B cell (primary cell): Measurements from ENCODE around the gene PGBD5. TPM values are rescaled to one million over a fixed set of nuclear protein-coding genes. Genes with fewer than 3 reads are reported as not detected.

Experiments
- ATAC-seq: fragments of 200-7000 bp; cut with Tn5 transposase; one replicate; pipeline ENCODE4 v1.10.0; 2021; ENCODE audit warnings: low read depth, mild to moderate bottlenecking, moderate number of reproducible peaks, moderate library complexity
- CTCF ChIA-PET: fragments of 350-600 bp; sonication (Branson Sonifier 250); formaldehyde crosslinking; loops from one replicate; lab custom pipeline; 2021; ENCODE audit warnings: antibody characterized with exemption, inconsistent platforms; lab: Charles Lee
- POLR2A ChIA-PET: fragments of 350-600 bp; sonication (Branson Sonifier 250); formaldehyde crosslinking; loops from one replicate; lab custom pipeline; 2021; ENCODE audit warnings: antibody characterized with exemption; lab: Charles Lee
- DNase-seq: peaks from one replicate; pipeline ENCODE4 v3.0.0; 2013
- H2AFZ ChIP-seq: 2 replicates; pipeline ENCODE4 v1.6.1; 2012; ENCODE audit warnings: mild to moderate bottlenecking, low read depth, low read length; ENCODE audit not compliant: insufficient read depth, poor library complexity, severe bottlenecking
- H3K27ac ChIP-seq, 2 donors: 1 replicate in 1 of 2; 2 replicates in 1 of 2; pipeline ENCODE4 v1.5.1; 2012 to 2013; ENCODE audit warnings: low read length in 2 of 2, mild to moderate bottlenecking in 2 of 2, moderate library complexity in 1 of 2
- H3K27me3 ChIP-seq, 4 experiments: fragments of 200-600 bp in 1 of 4; sonication (generic) in 1 of 4; replicated peaks in 1 of 4; 1 replicate in 2 of 4; 2 replicates in 2 of 4; pipeline versions ENCODE4 v1.6.1 to v1.7.0; 2013 to 2016; ENCODE audit warnings: low read length in 3 of 4, mild to moderate bottlenecking in 2 of 4, mixed read lengths in 1 of 4, moderate library complexity in 1 of 4; ENCODE audit not compliant: insufficient read depth in 4 of 4, control insufficient read depth in 3 of 4; ENCODE audit errors: control extremely low read depth in 1 of 4
- H3K36me3 ChIP-seq, 2 experiments: replicated peaks in 1 of 2; 1 replicate in 1 of 2; 2 replicates in 1 of 2; pipeline versions ENCODE4 v1.6.1 to v1.7.1; 2013; ENCODE audit warnings: low read length in 1 of 2; ENCODE audit not compliant: insufficient read depth in 2 of 2, control insufficient read depth in 1 of 2; ENCODE audit errors: control extremely low read depth in 1 of 2, extremely low read depth in 1 of 2
- H3K4me1 ChIP-seq, 2 donors: fragments of 200-600 bp in 1 of 2; sonication (generic) in 1 of 2; 1 replicate in 1 of 2; 2 replicates in 1 of 2; pipeline versions ENCODE4 v1.5.1 to v1.6.1; 2013 to 2017; ENCODE audit warnings: low read length in 2 of 2; ENCODE audit not compliant: control insufficient read depth in 2 of 2, insufficient read depth in 2 of 2
- H3K4me2 ChIP-seq: replicated peaks from 2 replicates; pipeline ENCODE3; 2012; ENCODE audit warnings: mild to moderate bottlenecking, low read depth, low read length; ENCODE audit not compliant: poor library complexity, severe bottlenecking
- H3K4me3 ChIP-seq, 5 experiments: fragments of 200-600 bp in 1 of 5; sonication (generic) in 1 of 5; 1 replicate in 3 of 5; 2 replicates in 2 of 5; pipeline versions ENCODE4 v1.5.1 to v1.7.0; 2011 to 2016; ENCODE audit warnings: low read length in 4 of 5, mild to moderate bottlenecking in 4 of 5, low read depth in 2 of 5, control low read depth in 1 of 5, moderate library complexity in 1 of 5; ENCODE audit not compliant: insufficient read depth in 1 of 5; ENCODE audit errors: control extremely low read depth in 1 of 5, extremely low read depth in 1 of 5
- H3K79me2 ChIP-seq: fragments of 200-600 bp; sonication (generic); one replicate; pipeline ENCODE4 v1.6.0; 2016; ENCODE audit warnings: low read length; ENCODE audit not compliant: control insufficient read depth, insufficient read depth
- H3K9ac ChIP-seq: fragments of 200-600 bp; sonication (generic); 2 replicates; pipeline ENCODE4 v1.6.1; 2017; ENCODE audit warnings: mild to moderate bottlenecking, low read length, moderate library complexity
- H3K9me3 ChIP-seq, 3 donors: one replicate each; pipeline versions ENCODE4 v1.6.1 to v1.7.1; 2013; ENCODE audit warnings: low read length in 2 of 3; ENCODE audit not compliant: control insufficient read depth in 2 of 3, insufficient read depth in 1 of 3; ENCODE audit errors: control extremely low read depth in 1 of 3
- H4K20me1 ChIP-seq: 2 replicates; pipeline ENCODE4 v1.6.0; 2012; ENCODE audit warnings: mild to moderate bottlenecking, low read length; ENCODE audit not compliant: insufficient read depth, control insufficient read depth, poor library complexity, severe bottlenecking
- H3K27ac Mint-ChIP-seq: one replicate; pipeline ENCODE4 v1.8.0; 2021; ENCODE audit warnings: mixed read lengths
- H3K27me3 Mint-ChIP-seq: one replicate; pipeline ENCODE4 v1.8.0; 2021; ENCODE audit warnings: mixed read lengths
- H3K4me1 Mint-ChIP-seq: one replicate; pipeline ENCODE4 v1.8.0; 2021; ENCODE audit warnings: mixed read lengths
- H3K4me3 Mint-ChIP-seq: one replicate; pipeline ENCODE4 v1.8.0; 2021; ENCODE audit warnings: mixed read lengths
- H3K9me3 Mint-ChIP-seq: one replicate; pipeline ENCODE4 v1.8.0; 2022; ENCODE audit warnings: mixed read lengths; ENCODE audit not compliant: insufficient read depth
- EZH2 ChIP-seq: IDR thresholded peaks from 2 replicates; pipeline ENCODE4 v1.6.1; 2012; ENCODE audit warnings: borderline replicate concordance, low read depth, mild to moderate bottlenecking, moderate library complexity, low read length; ENCODE audit not compliant: insufficient read depth, poor library complexity, severe bottlenecking
- WGBS: methylation state at CpG from one replicate; pipeline ENCODE4 v1.1.5; 2013; ENCODE audit warnings: missing lambda C conversion rate; ENCODE audit not compliant: insufficient coverage; 5-methylcytosine and 5-hydroxymethylcytosine counted together
- intact Hi-C: fragments of 100-400 bp; cut with micrococcal nuclease; formaldehyde crosslinking; loops from one replicate; pipeline ENCODE4 v1.10.0; 2022
- polyA plus RNA-seq: library from polyadenylated mRNA; depleted of rRNA; stranded (reverse); fragments of >200 nt; gene quantifications from 2 replicates; pipeline ENCODE4 v1.2.3, GENCODE V29; 2012
- total RNA-seq, 2 donors: library from RNA; stranded (reverse); fragments of 120-200 nt in 1 of 2; gene quantifications; 1 replicate in 1 of 2; 2 replicates in 1 of 2; pipeline versions ENCODE4 v1.2.3 to v1.2.4, GENCODE V29; 2013 to 2022
- TF ChIP-seq, protein P1 (sequence below): fragments of 200-600 bp; IDR thresholded peaks from one replicate; pipeline ENCODE4 v1.8.0; 2022; ENCODE audit warnings: antibody characterized with exemption, mild to moderate bottlenecking

PGBD5 gene
- total and polyA plus RNA-seq, 2 donors (not counting 1 experiment from before 2014, with no cell fraction given) = 0.07 TPM; not detected in 1

DNA sequence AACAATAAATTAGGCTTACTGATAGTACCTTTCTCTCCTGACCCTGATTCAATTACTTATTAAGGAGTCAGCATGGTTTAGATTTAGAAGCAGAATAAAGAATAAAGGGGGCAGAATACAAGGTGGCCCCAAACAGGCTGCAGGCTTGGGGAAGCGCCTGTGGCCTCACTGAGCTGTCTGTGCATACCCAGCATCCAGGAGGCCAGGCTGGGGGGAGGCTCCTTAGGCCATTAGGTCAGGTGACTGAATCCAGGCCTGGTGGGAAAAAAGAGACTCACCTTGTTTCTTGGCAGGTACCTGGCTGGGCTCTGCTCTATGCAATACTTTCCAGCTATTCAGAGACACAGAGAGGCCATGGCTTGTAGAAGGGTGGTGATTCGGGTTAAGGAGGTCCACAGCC, 38.8 kb downstream of the PGBD5 start:
- Histone ChIP-seq H3K9ac (no peak overlapping the region), H3K4me3 (no peak overlapping the region), H3K4me2 (no peak overlapping the region), H4K20me1 (no peaks in the 10 kb centered on the region), H3K36me3 (no peaks in the 10 kb centered on the region), H3K27ac (no peak overlapping the region), H3K79me2 (no peaks in the 10 kb centered on the region), H2AFZ (no peak overlapping the region), H3K9me3 (no peaks in the 10 kb centered on the region), H3K4me1 (no peaks in the 10 kb centered on the region), H3K27me3 (peaks cover 0 to 18% (median 0%) of the 10 kb centered on the region in 4 experiments)
- Mint-ChIP-seq H3K4me1 (no peaks in the 10 kb centered on the region), H3K27ac (no peak overlapping the region), H3K9me3 (no peaks in the 10 kb centered on the region), H3K27me3 (peaks cover 22% of the 10 kb centered on the region), H3K4me3 (no peak overlapping the region)
- no peak for DNase-seq
- intact Hi-C loops = no loop called here
- POLR2A ChIA-PET = no interaction called here
- ATAC-seq = no peak
- CTCF ChIA-PET = no interaction called here
- 83% methylated on average over 1 of the region's 2 CpGs for WGBS
- TF ChIP-seq, protein P1, sequence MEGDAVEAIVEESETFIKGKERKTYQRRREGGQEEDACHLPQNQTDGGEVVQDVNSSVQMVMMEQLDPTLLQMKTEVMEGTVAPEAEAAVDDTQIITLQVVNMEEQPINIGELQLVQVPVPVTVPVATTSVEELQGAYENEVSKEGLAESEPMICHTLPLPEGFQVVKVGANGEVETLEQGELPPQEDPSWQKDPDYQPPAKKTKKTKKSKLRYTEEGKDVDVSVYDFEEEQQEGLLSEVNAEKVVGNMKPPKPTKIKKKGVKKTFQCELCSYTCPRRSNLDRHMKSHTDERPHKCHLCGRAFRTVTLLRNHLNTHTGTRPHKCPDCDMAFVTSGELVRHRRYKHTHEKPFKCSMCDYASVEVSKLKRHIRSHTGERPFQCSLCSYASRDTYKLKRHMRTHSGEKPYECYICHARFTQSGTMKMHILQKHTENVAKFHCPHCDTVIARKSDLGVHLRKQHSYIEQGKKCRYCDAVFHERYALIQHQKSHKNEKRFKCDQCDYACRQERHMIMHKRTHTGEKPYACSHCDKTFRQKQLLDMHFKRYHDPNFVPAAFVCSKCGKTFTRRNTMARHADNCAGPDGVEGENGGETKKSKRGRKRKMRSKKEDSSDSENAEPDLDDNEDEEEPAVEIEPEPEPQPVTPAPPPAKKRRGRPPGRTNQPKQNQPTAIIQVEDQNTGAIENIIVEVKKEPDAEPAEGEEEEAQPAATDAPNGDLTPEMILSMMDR = no peak
- no peak for TF ChIP-seq EZH2

DNA sequence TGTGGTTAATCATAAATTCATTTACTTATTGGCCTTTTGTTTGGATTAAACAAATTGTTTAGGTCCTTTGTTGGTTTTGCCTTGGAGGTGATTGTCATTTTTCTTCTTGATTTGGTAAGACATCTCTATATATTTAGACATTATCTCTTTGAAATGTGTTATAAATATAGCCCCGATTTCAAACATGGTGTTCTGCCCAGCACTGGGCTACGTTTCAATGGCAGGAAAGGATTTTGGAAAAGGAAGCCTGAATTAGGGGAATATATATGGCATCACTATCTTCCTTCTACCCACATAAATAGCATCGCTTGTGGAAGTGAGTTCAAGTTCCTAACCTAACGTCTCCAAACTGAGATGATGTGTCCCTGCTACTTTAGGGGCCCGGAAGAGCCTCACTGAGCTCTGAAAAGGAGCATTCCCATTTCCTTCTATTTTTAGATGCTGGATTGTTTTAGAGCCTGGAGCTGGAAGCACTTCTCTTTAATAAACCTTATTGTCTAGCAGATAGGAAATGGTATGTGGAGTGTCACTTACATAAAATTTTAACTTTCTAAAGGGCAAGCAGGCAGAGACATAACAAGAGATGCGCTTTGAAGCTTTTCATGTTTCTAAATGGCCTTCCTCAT, 39.4 kb downstream of the PGBD5 start:
- no peaks in the 10 kb centered on the region for H3K36me3 ChIP-seq
- no peak for ATAC-seq
- no peak overlapping the region for H3K4me3 Mint-ChIP-seq
- 100% methylated on average over 1 of the region's 6 CpGs for WGBS
- H2AFZ ChIP-seq = no peak overlapping the region
- H3K9me3 Mint-ChIP-seq = no peaks in the 10 kb centered on the region
- no peaks in the 10 kb centered on the region for H3K79me2 ChIP-seq
- peaks cover 22% of the 10 kb centered on the region for H3K27me3 Mint-ChIP-seq
- CTCF ChIA-PET = no interaction called here
- H3K27ac ChIP-seq = no peak overlapping the region
- no peaks in the 10 kb centered on the region for H3K4me1 Mint-ChIP-seq
- H3K27ac Mint-ChIP-seq = no peak overlapping the region
- peaks cover 0 to 15% (median 0%) of the 10 kb centered on the region in 4 experiments for H3K27me3 ChIP-seq
- H4K20me1 ChIP-seq = no peaks in the 10 kb centered on the region
- no peaks in the 10 kb centered on the region for H3K4me1 ChIP-seq
- H3K4me2 ChIP-seq = no peak overlapping the region
- peaks cover 0 to 3% (median 0%) of the 10 kb centered on the region in 3 donors for H3K9me3 ChIP-seq
- H3K9ac ChIP-seq = no peak overlapping the region
- POLR2A ChIA-PET = no interaction called here
- intact Hi-C loops = no loop called here
- TF ChIP-seq, protein P1 = no peak
- DNase-seq = no peak
- no peak overlapping the region for H3K4me3 ChIP-seq
